MM.1S (cell line): ENCODE measurements around the gene HERPUD2.
"Not testable (repeated sequence)": the region's sequence is repeated elsewhere in the genome, so short reads cannot be mapped to it uniquely, and the experiment has no call there.

Experiments used
- DNase-seq: peaks from one replicate; pipeline ENCODE4 v3.0.0-alpha.2; 2015
- H2AFZ ChIP-seq: fragments of 300-600 bp; sonication (generic); 2 replicates; pipeline ENCODE4 v1.6.0; 2016; ENCODE audit warnings: antibody characterized with exemption, low read length
- H3F3A ChIP-seq: fragments of 300-600 bp; sonication (generic); 2 replicates; pipeline ENCODE4 v1.6.1; 2016; ENCODE audit warnings: mild to moderate bottlenecking, antibody characterized with exemption, low read length, moderate library complexity, mixed read lengths; ENCODE audit not compliant: insufficient read depth
- H3K27ac ChIP-seq: fragments of 300-600 bp; sonication (generic); 2 replicates; pipeline ENCODE4 v1.5.1; 2016; ENCODE audit warnings: mild to moderate bottlenecking, low read length
- H3K27me3 ChIP-seq: fragments of 300-600 bp; sonication (generic); replicated peaks from 2 replicates; pipeline ENCODE4 v1.6.0; 2016; ENCODE audit warnings: low read length; ENCODE audit not compliant: insufficient read depth
- H3K36me3 ChIP-seq: fragments of 300-600 bp; sonication (generic); replicated peaks from 2 replicates; pipeline ENCODE4 v1.6.1; 2016; ENCODE audit warnings: mild to moderate bottlenecking, low read length, mixed read lengths; ENCODE audit not compliant: insufficient read depth
- H3K4me1 ChIP-seq: fragments of 300-600 bp; sonication (generic); 2 replicates; pipeline ENCODE4 v1.6.1; 2016; ENCODE audit warnings: low read length, mixed read lengths
- H3K4me2 ChIP-seq: fragments of 300-600 bp; sonication (generic); 2 replicates; pipeline ENCODE4 v1.6.0; 2016; ENCODE audit warnings: low read depth, low read length
- H3K4me3 ChIP-seq: fragments of 300-600 bp; sonication (generic); 2 replicates; pipeline ENCODE4 v1.5.1; 2016; ENCODE audit warnings: low read length, mixed read lengths
- H3K79me2 ChIP-seq: fragments of 300-600 bp; sonication (generic); 2 replicates; pipeline ENCODE4 v1.6.1; 2016; ENCODE audit warnings: mixed run types, low read length, mixed read lengths
- H3K9ac ChIP-seq: fragments of 300-600 bp; sonication (generic); 2 replicates; pipeline ENCODE4 v1.6.1; 2016; ENCODE audit warnings: low read length, mixed read lengths
- H3K9me2 ChIP-seq: fragments of 300-600 bp; sonication (generic); replicated peaks from 2 replicates; pipeline ENCODE4 v1.6.1; 2016; ENCODE audit warnings: mild to moderate bottlenecking, low read length, mixed read lengths; ENCODE audit not compliant: insufficient read depth
- H3K9me3 ChIP-seq: fragments of 300-600 bp; sonication (generic); replicated peaks from 2 replicates; pipeline ENCODE4 v1.6.1; 2016; ENCODE audit warnings: mild to moderate bottlenecking, low read length, mixed read lengths; ENCODE audit not compliant: insufficient read depth
- H4K20me1 ChIP-seq: fragments of 300-600 bp; sonication (generic); 2 replicates; pipeline ENCODE4 v1.6.1; 2016; ENCODE audit warnings: mild to moderate bottlenecking, low read length, moderate library complexity, mixed read lengths; ENCODE audit not compliant: insufficient read depth
- CTCF ChIP-seq: fragments of 300-600 bp; sonication (generic); IDR thresholded peaks from 2 replicates; pipeline ENCODE4 v1.5.1; 2016; ENCODE audit warnings: antibody characterized with exemption, low read length, mixed read lengths
- EZH2 ChIP-seq: fragments of 300-600 bp; sonication (generic); optimal IDR thresholded peaks from 2 replicates; pipeline ENCODE3; 2017; ENCODE audit warnings: low read depth, mild to moderate bottlenecking, antibody characterized with exemption, low read length, mixed read lengths
- EZH2phosphoT487 ChIP-seq: fragments of 300-600 bp; sonication (generic); IDR thresholded peaks from 2 replicates; pipeline ENCODE4 v1.6.1; 2018; ENCODE audit warnings: antibody characterized with exemption, low read length

The HERPUD2 gene

GRCh38 chr7:35658606-35659201 lies 36.2 kb downstream of the HERPUD2 start:
- Histone ChIP-seq H3K79me2 (no peaks in the 10 kb centered on the region), H3K9ac (no peak overlapping the region), H2AFZ (no peak overlapping the region), H3K27ac (no peak overlapping the region), H3K4me1 (no peaks in the 10 kb centered on the region), H4K20me1 (no peaks in the 10 kb centered on the region), H3K4me3 (no peak overlapping the region), H3F3A (no peaks in the 10 kb centered on the region; the same call in 1 of the 2 replicates), H3K4me2 (no peak overlapping the region), H3K9me3 (no peaks in the 10 kb centered on the region), H3K36me3 (no peaks in the 10 kb centered on the region), H3K27me3 (no peaks in the 10 kb centered on the region), H3K9me2 (no peaks in the 10 kb centered on the region)
- no peak for DNase-seq
- TF ChIP-seq EZH2phosphoT487 (no peak), EZH2 (no peak), CTCF (no peak)

GRCh38 chr7:35657125-35657524 lies 37.8 kb downstream of the HERPUD2 start:
- Histone ChIP-seq H3K36me3 (no peaks in the 10 kb centered on the region), H3K4me1 (no peaks in the 10 kb centered on the region), H3K4me3 (no peak overlapping the region), H2AFZ (no peak overlapping the region), H3K79me2 (no peaks in the 10 kb centered on the region), H3K27ac (no peak overlapping the region), H3K9me2 (no peaks in the 10 kb centered on the region), H3K9ac (no peak overlapping the region), H3K27me3 (no peaks in the 10 kb centered on the region), H4K20me1 (no peaks in the 10 kb centered on the region), H3K9me3 (no peaks in the 10 kb centered on the region), H3F3A (no peaks in the 10 kb centered on the region; the same call in 1 of the 2 replicates), H3K4me2 (no peak overlapping the region)
- TF ChIP-seq CTCF (no peak), EZH2phosphoT487 (no peak), EZH2 (no peak)
- DNase-seq, result no peak

- H3K4me1 ChIP-seq, DNase-seq, H3K9me2 ChIP-seq, H3K9me3 ChIP-seq, H3F3A ChIP-seq, H3K4me2 ChIP-seq, H4K20me1 ChIP-seq, H3K36me3 ChIP-seq, H3K27me3 ChIP-seq, H3K27ac ChIP-seq, H2AFZ ChIP-seq, H3K4me3 ChIP-seq, H3K79me2 ChIP-seq, H3K9ac ChIP-seq: not testable (repeated sequence)
Measured at GRCh38 chr7:35654558-35654957, 40.4 kb downstream of the HERPUD2 start.

GRCh38 chr7:35652124-35652523 lies 42.8 kb downstream of the HERPUD2 start:
- Histone ChIP-seq H3K4me2 (no peak overlapping the region), H2AFZ (no peak overlapping the region), H3F3A (0 out of 2 replicates have a peak, but pooled peaks cover 2% of the 10 kb centered on the region), H3K9me2 (no peaks in the 10 kb centered on the region), H3K27me3 (no peaks in the 10 kb centered on the region), H3K9me3 (no peaks in the 10 kb centered on the region), H3K4me1 (peaks cover 10% of the 10 kb centered on the region), H4K20me1 (no peaks in the 10 kb centered on the region), H3K79me2 (0 out of 2 replicates have a peak, but pooled peaks cover 8% of the 10 kb centered on the region), H3K9ac (no peak overlapping the region), H3K4me3 (no peak overlapping the region), H3K27ac (no peak overlapping the region), H3K36me3 (no peaks in the 10 kb centered on the region)
- TF ChIP-seq EZH2, result no peak
- TF ChIP-seq CTCF, result no peak
- TF ChIP-seq EZH2phosphoT487, result no peak
- DNase-seq, result no peak
